Stimulated activated naive CD8-positive, alpha-beta T cell treated with anti-CD3 and anti-CD28 coated beads, Interleukin-15, Interleukin-2, amounts not matched to agents 100 U/mL and 50 U/mL, for 24 hours (primary cell): Measurements from ENCODE around the gene GRK5.
"Not testable (repeated sequence)": the region's sequence is repeated elsewhere in the genome, so short reads cannot be mapped to it uniquely, and the experiment has no call there.

Experiments used
- ATAC-seq: fragments of 150-1000 bp; cut with Tn5 transposase; one replicate; pipeline ENCODE4 v1.10.0; 2021
- DNase-seq: peaks from one replicate; pipeline ENCODE4 v3.0.0; 2021

Gene GRK5

GRCh38 chr10:119251315-119251708 lies 43.9 kb downstream of the GRK5 start:
- ATAC-seq (no peak), DNase-seq (no peak)

- DNase-seq (no peak), ATAC-seq (no peak)
Observed at GRCh38 chr10:119252051-119252465, 44.7 kb downstream of the GRK5 start.

- ATAC-seq (no peak), DNase-seq (no peak)
Observed at GRCh38 chr10:119252470-119253151, 45.2 kb downstream of the GRK5 start.

GRCh38 chr10:119253433-119254174 lies 46.2 kb downstream of the GRK5 start:
- DNase-seq (peak; percentile 72), ATAC-seq (peak; percentile 97)

- DNase-seq, result no peak
- no peak for ATAC-seq
Observed at GRCh38 chr10:119254335-119254734, 47.0 kb downstream of the GRK5 start.

- no peak for ATAC-seq
- no peak for DNase-seq
Observed at GRCh38 chr10:119256030-119256429, 48.7 kb downstream of the GRK5 start.

GRCh38 chr10:119256897-119257296 lies 49.5 kb downstream of the GRK5 start:
- DNase-seq, result no peak
- ATAC-seq, result no peak

GRCh38 chr10:119257899-119258419 lies 50.6 kb downstream of the GRK5 start:
- DNase-seq (no peak), ATAC-seq (no peak)

- ATAC-seq (no peak), DNase-seq (no peak)
Observed at GRCh38 chr10:119259345-119259744, 52.0 kb downstream of the GRK5 start.

GRCh38 chr10:119261016-119261415 lies 53.6 kb downstream of the GRK5 start:
- not testable (repeated sequence) for ATAC-seq, DNase-seq

GRCh38 chr10:119263951-119264617 lies 56.7 kb downstream of the GRK5 start:
- ATAC-seq (no peak), DNase-seq (no peak)

GRCh38 chr10:119265691-119266090 lies 58.3 kb downstream of the GRK5 start:
- ATAC-seq (no peak), DNase-seq (no peak)

- no peak for ATAC-seq
- no peak for DNase-seq
Observed at GRCh38 chr10:119267384-119267783, 60.0 kb downstream of the GRK5 start.

GRCh38 chr10:119268428-119268827 lies 61.1 kb downstream of the GRK5 start:
- ATAC-seq, result no peak
- no peak for DNase-seq

- ATAC-seq, result peak; percentile 76
- peak; percentile 48 for DNase-seq
Observed at GRCh38 chr10:119268871-119269506, 61.6 kb downstream of the GRK5 start.

GRCh38 chr10:119269737-119270136 lies 62.4 kb downstream of the GRK5 start:
- ATAC-seq, result no peak
- DNase-seq, result no peak

GRCh38 chr10:119270762-119271366 lies 63.5 kb downstream of the GRK5 start:
- DNase-seq (peak; percentile 72), ATAC-seq (peak; percentile 60)

- ATAC-seq, DNase-seq: not testable (repeated sequence)
Observed at GRCh38 chr10:119272338-119272734, 65.0 kb downstream of the GRK5 start.

- DNase-seq (no peak), ATAC-seq (no peak)
Observed at GRCh38 chr10:119272736-119273135, 65.4 kb downstream of the GRK5 start.

- DNase-seq, result no peak
- no peak for ATAC-seq
Observed at GRCh38 chr10:119273413-119273812, 66.0 kb downstream of the GRK5 start.

GRCh38 chr10:119274519-119275045 lies 67.2 kb downstream of the GRK5 start:
- ATAC-seq (no peak), DNase-seq (no peak)

GRCh38 chr10:119275085-119275484 lies 67.7 kb downstream of the GRK5 start:
- ATAC-seq (no peak), DNase-seq (no peak)
